Neural progenitor cell (in vitro differentiated cells): Measurements from ENCODE around the gene TRAF4. TPM values are rescaled to one million over a fixed set of nuclear protein-coding genes. Genes with fewer than 3 reads are reported as not detected.

Experiments used
- DNase-seq: peaks from one replicate; pipeline ENCODE4 v3.0.0-alpha.2; 2016; ENCODE audit warnings: low spot score
- H2AFZ ChIP-seq: fragments of 200-600 bp; sonication (generic); replicated peaks from 2 replicates; pipeline ENCODE4 v1.6.1; 2016; ENCODE audit warnings: antibody characterized with exemption
- H3F3A ChIP-seq: fragments of 200-600 bp; sonication (generic); 2 replicates; pipeline ENCODE4 v1.6.1; 2016; ENCODE audit warnings: antibody characterized with exemption, low read depth
- H3K27ac ChIP-seq: fragments of 200-600 bp; sonication (generic); 2 replicates; pipeline ENCODE4 v1.5.1; 2016; ENCODE audit warnings: mild to moderate bottlenecking
- H3K27me3 ChIP-seq: fragments of 200-600 bp; sonication (generic); 2 replicates; pipeline ENCODE4 v1.6.1; 2016; ENCODE audit warnings: mild to moderate bottlenecking, moderate library complexity
- H3K36me3 ChIP-seq: fragments of 200-600 bp; sonication (generic); 2 replicates; pipeline ENCODE4 v1.5.1; 2016
- H3K4me1 ChIP-seq: fragments of 200-600 bp; sonication (generic); 2 replicates; pipeline ENCODE4 v1.6.1; 2016; ENCODE audit warnings: mixed run types
- H3K4me2 ChIP-seq: fragments of 200-600 bp; sonication (generic); 2 replicates; pipeline ENCODE4 v1.6.1; 2016
- H3K4me3 ChIP-seq: fragments of 200-600 bp; sonication (generic); 2 replicates; pipeline ENCODE4 v1.5.1; 2016
- H3K79me2 ChIP-seq: fragments of 200-600 bp; sonication (generic); 2 replicates; pipeline ENCODE4 v1.6.1; 2016; ENCODE audit warnings: low read depth
- H3K9ac ChIP-seq: fragments of 200-600 bp; sonication (generic); 2 replicates; pipeline ENCODE4 v1.6.1; 2016
- H3K9me3 ChIP-seq: fragments of 200-600 bp; sonication (generic); 2 replicates; pipeline ENCODE4 v1.5.1; 2016; ENCODE audit warnings: low read depth
- H4K20me1 ChIP-seq: fragments of 200-600 bp; sonication (generic); 2 replicates; pipeline ENCODE4 v1.6.1; 2016; ENCODE audit warnings: low read depth
- H3K27ac Mint-ChIP-seq: 3 replicates; pipeline ENCODE4 v1.8.0; 2021; ENCODE audit warnings: mixed read lengths
- H3K27me3 Mint-ChIP-seq: 2 replicates; pipeline ENCODE4 v1.8.0; 2022; ENCODE audit warnings: low read depth, mild to moderate bottlenecking, inconsistent platforms, moderate library complexity, mixed read lengths; ENCODE audit not compliant: insufficient read depth
- H3K36me3 Mint-ChIP-seq: 3 replicates; pipeline ENCODE4 v1.8.0; 2021; ENCODE audit warnings: mixed read lengths
- H3K4me1 Mint-ChIP-seq: 3 replicates; pipeline ENCODE4 v1.8.0; 2021; ENCODE audit warnings: mixed read lengths
- H3K4me3 Mint-ChIP-seq: 3 replicates; pipeline ENCODE4 v1.8.0; 2021; ENCODE audit warnings: mild to moderate bottlenecking, moderate library complexity, mixed read lengths
- H3K9me3 Mint-ChIP-seq: 3 replicates; pipeline ENCODE4 v1.8.0; 2020; ENCODE audit warnings: mixed read lengths
- EZH2 ChIP-seq: fragments of 200-600 bp; sonication (generic); IDR thresholded peaks from 2 replicates; pipeline ENCODE4 v1.6.1; 2017; ENCODE audit warnings: antibody characterized with exemption, mild to moderate bottlenecking, moderate library complexity
- EZH2phosphoT487 ChIP-seq: fragments of 200-600 bp; sonication (generic); IDR thresholded peaks from 2 replicates; pipeline ENCODE4 v1.6.1; 2017; ENCODE audit warnings: antibody characterized with exemption
- total RNA-seq: library from RNA; depleted of rRNA; stranded (reverse); fragments of >200 nt; gene quantifications from 2 replicates; pipeline ENCODE4 v1.2.3, GENCODE V29; 2015; ENCODE audit warnings: low replicate concordance
- TF ChIP-seq, protein P1 (sequence below): fragments of 200-600 bp; sonication (generic); IDR thresholded peaks from 2 replicates; pipeline ENCODE4 v1.5.1; 2017; ENCODE audit warnings: antibody characterized with exemption, mild to moderate bottlenecking

The TRAF4 gene
- total RNA-seq, 1 donor from 2014 or later = 32.2 TPM

DNA sequence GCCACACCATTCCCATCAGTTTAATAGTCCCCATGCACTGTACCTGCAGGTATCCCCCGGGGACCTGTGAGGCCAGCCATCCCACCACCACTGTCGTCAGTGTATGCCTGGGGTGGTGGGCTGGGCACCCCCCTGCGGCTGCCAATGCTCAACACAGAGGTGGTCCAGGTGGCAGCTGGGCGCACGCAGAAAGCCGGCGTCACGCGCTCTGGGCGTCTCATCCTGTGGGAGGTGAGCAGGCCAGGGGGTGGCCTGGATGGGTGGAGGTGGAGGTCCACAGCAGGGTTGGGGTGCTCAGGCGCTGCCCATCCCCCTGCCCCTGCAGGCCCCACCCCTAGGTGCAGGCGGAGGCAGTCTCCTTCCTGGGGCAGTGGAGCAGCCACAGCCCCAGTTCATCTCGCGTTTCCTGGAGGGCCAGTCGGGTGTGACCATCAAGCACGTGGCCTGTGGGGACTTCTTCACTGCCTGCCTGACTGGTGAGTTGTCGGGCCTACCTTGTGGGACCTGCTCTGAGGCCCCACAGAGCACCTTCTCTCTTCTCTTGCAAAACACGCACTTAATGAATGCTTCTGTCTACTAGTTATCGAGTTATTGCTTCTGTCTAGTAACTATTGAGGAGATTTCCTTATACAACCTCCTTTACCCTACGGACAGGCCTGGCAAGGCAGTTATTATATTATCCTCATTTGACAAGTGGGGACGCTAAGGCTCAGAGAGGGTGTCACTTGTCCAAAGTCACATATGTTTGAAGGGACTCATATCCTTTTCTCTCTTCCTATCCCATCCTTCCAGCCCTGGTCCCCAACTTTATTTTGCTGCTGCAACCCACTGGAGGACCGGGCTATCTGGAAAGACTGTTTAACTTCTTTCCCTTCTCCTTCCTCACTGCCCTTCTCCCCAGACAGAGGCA, 5.8 kb upstream of the TRAF4 start:
- H3K36me3 Mint-ChIP-seq = peaks cover 2% of the 10 kb centered on the region
- H3K4me1 Mint-ChIP-seq = peaks cover 1% of the 10 kb centered on the region
- no peaks in the 10 kb centered on the region for H4K20me1 ChIP-seq
- no peaks in the 10 kb centered on the region for H3K9me3 ChIP-seq
- no peaks in the 10 kb centered on the region for H3K27me3 ChIP-seq
- no peak overlapping the region for H3K4me3 ChIP-seq
- TF ChIP-seq EZH2 (no peak), EZH2phosphoT487 (no peak)
- TF ChIP-seq, protein P1, sequence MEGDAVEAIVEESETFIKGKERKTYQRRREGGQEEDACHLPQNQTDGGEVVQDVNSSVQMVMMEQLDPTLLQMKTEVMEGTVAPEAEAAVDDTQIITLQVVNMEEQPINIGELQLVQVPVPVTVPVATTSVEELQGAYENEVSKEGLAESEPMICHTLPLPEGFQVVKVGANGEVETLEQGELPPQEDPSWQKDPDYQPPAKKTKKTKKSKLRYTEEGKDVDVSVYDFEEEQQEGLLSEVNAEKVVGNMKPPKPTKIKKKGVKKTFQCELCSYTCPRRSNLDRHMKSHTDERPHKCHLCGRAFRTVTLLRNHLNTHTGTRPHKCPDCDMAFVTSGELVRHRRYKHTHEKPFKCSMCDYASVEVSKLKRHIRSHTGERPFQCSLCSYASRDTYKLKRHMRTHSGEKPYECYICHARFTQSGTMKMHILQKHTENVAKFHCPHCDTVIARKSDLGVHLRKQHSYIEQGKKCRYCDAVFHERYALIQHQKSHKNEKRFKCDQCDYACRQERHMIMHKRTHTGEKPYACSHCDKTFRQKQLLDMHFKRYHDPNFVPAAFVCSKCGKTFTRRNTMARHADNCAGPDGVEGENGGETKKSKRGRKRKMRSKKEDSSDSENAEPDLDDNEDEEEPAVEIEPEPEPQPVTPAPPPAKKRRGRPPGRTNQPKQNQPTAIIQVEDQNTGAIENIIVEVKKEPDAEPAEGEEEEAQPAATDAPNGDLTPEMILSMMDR = no peak
- H3F3A ChIP-seq = peaks cover 7% of the 10 kb centered on the region
- H3K9ac ChIP-seq = no peak overlapping the region
- peaks cover under 1% of the 10 kb centered on the region for H3K27me3 Mint-ChIP-seq
- H3K27ac Mint-ChIP-seq = peak overlapping the region; percentile 44
- H3K4me3 Mint-ChIP-seq = no peak overlapping the region
- DNase-seq = no peak
- no peak overlapping the region for H3K27ac ChIP-seq
- H3K4me1 ChIP-seq = no peaks in the 10 kb centered on the region
- no peak overlapping the region for H3K4me2 ChIP-seq
- H3K79me2 ChIP-seq = no peaks in the 10 kb centered on the region
- no peak overlapping the region for H2AFZ ChIP-seq
- H3K36me3 ChIP-seq = no peaks in the 10 kb centered on the region
- H3K9me3 Mint-ChIP-seq = peaks cover 2% of the 10 kb centered on the region

DNA sequence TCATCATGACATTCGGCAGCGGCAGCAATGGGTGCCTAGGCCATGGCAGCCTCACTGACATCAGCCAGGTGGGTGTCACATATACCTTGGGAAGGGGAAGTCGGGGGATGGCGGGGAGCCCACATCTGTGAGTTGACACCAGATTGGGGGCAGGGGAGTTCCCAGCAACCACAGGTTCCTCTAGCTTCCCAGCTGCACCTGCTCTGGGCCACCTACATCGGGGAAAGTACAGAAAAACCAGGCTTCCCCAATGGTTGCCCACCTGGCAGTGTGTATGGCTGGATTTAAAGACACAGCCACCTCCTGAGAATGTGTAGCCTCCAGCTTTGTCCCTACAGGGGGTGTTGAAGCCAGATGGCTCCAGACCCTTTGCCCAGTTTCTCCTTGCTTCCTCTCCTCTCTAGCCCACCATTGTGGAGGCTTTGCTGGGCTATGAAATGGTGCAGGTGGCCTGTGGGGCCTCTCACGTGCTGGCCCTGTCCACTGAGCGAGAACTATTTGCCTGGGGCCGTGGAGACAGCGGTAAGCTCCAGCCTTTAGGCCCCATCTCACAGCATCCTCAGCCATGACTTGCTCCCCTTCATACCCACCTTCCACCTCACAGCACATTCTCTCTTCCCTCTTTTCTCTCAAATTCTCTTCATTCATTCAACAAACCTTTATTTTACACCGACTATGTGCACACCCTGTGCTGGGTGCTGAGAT, 5.0 kb upstream of the TRAF4 start:
- peaks cover 2% of the 10 kb centered on the region for H3K27me3 Mint-ChIP-seq
- H2AFZ ChIP-seq = no peak overlapping the region
- no peaks in the 10 kb centered on the region for H3K79me2 ChIP-seq
- no peaks in the 10 kb centered on the region for H4K20me1 ChIP-seq
- H3K9ac ChIP-seq = no peak overlapping the region
- H3K4me3 Mint-ChIP-seq = no peak overlapping the region
- no peaks in the 10 kb centered on the region for H3K9me3 ChIP-seq
- H3K4me1 ChIP-seq = no peaks in the 10 kb centered on the region
- H3K27ac Mint-ChIP-seq = no peak overlapping the region
- H3K4me2 ChIP-seq = no peak overlapping the region
- peaks cover 14% of the 10 kb centered on the region for H3F3A ChIP-seq
- no peaks in the 10 kb centered on the region for H3K36me3 ChIP-seq
- peaks cover 2% of the 10 kb centered on the region for H3K36me3 Mint-ChIP-seq
- TF ChIP-seq EZH2phosphoT487 (no peak), EZH2 (no peak)
- TF ChIP-seq, protein P1 = no peak
- H3K27me3 ChIP-seq = no peaks in the 10 kb centered on the region
- H3K4me3 ChIP-seq = no peak overlapping the region
- H3K4me1 Mint-ChIP-seq = peaks cover 3% of the 10 kb centered on the region
- H3K9me3 Mint-ChIP-seq = peaks cover 2% of the 10 kb centered on the region
- no peak overlapping the region for H3K27ac ChIP-seq
- no peak for DNase-seq

DNA sequence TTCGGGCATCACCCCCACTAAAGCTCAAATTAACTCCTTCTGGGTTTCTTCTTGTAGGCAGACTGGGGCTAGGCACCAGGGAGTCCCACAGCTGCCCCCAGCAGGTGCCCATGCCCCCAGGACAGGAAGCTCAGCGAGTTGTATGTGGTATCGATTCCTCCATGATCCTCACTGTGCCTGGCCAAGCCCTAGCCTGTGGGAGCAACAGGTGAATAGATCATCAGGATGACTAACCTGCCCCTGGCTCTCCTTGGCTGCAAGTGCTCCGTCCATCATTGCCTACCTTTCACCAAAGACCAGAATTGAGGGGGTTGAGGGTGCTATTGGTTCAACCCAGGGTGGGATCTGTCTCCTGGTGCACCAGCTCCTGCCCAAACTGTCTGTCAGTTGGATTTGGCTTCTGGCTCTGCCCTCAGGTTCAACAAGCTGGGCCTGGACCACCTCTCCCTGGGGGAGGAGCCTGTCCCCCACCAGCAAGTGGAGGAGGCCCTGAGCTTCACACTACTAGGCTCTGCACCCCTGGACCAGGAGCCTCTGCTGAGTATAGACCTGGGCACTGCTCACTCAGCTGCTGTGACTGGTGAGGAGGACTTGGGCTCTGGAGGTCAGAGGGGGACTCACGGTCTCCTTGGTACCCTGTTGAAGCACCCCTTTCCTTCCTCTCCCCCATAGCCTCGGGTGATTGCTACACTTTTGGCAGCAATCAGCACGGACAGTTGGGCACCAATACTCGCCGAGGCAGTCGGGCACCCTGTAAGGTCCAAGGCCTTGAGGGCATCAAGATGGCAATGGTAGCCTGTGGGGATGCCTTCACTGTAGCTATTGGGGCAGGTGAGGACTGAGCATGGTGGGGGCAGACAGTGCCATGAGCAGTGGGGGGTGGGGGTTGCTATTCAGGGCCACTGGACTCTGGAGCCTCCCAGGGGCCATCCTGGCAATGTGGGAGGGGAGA, 3.1 kb upstream of the TRAF4 start:
- no peak for DNase-seq
- no peak overlapping the region for H3K27ac ChIP-seq
- TF ChIP-seq, protein P1 = no peak
- TF ChIP-seq EZH2 (no peak), EZH2phosphoT487 (no peak)
- H3K4me2 ChIP-seq = no peak overlapping the region
- no peaks in the 10 kb centered on the region for H3K9me3 ChIP-seq
- Mint-ChIP-seq H3K4me3 (no peak overlapping the region), H3K4me1 (peaks cover 6% of the 10 kb centered on the region), H3K27me3 (peaks cover 4% of the 10 kb centered on the region), H3K9me3 (peaks cover 2% of the 10 kb centered on the region), H3K36me3 (peaks cover 2% of the 10 kb centered on the region), H3K27ac (no peak overlapping the region)
- H3K36me3 ChIP-seq = no peaks in the 10 kb centered on the region
- no peak overlapping the region for H3K4me3 ChIP-seq
- H3K9ac ChIP-seq = no peak overlapping the region
- H3F3A ChIP-seq = peaks cover 28% of the 10 kb centered on the region
- H2AFZ ChIP-seq = no peak overlapping the region
- H3K4me1 ChIP-seq = peaks cover 3% of the 10 kb centered on the region
- H4K20me1 ChIP-seq = peaks cover 14% of the 10 kb centered on the region
- H3K79me2 ChIP-seq = peaks cover 18% of the 10 kb centered on the region
- no peaks in the 10 kb centered on the region for H3K27me3 ChIP-seq
